ENCODE results near the gene PRKN. TPM values are rescaled to one million over a fixed set of nuclear protein-coding genes. Genes with fewer than 3 reads are reported as not detected.

PRKN gene
- total RNA-seq, 1 experiment from 2014 or later: 0.46 TPM

GRCh38 chr6:162581988-162582780 is 145.4 kb downstream of the PRKN start:
- no peak for TF ChIP-seq CTCF (IDR thresholded peaks at IDR 0.05)
- TF ChIP-seq SIN3A (IDR thresholded peaks at IDR 0.05; ENCODE audit: borderline replicate concordance, insufficient read depth, low read depth, low read length): no peak
- no peak for TF ChIP-seq POLR2AphosphoS5 (IDR thresholded peaks at IDR 0.05; ENCODE audit: low read depth, low read length)
- no peak for TF ChIP-seq TCF7L2 (IDR thresholded peaks at IDR 0.05; ENCODE audit: low read depth, low read length)
- TF ChIP-seq REST (IDR thresholded peaks at IDR 0.05; ENCODE audit: insufficient read depth in 1 of 2, low read depth in 2 of 2, low read length in 1 of 2): no peak
- H3K9me3 ChIP-seq (ENCODE audit: control insufficient read depth, insufficient read depth, low read depth, low read length): no peaks in the 10 kb centered on the region
- no peak for DNase-seq (ENCODE audit: low read depth, low spot score)
- CTCF ChIA-PET: no interaction called here
- ATAC-seq: no peak
- no TSS peak for BruUV-seq (replicated peaks)
- no peaks in the 10 kb centered on the region for H3K27me3 ChIP-seq (ENCODE audit: control insufficient read depth, insufficient read depth, low read length)
- in situ Hi-C loops (cut with HindIII; ENCODE audit: low pct_unique_long_range_greater_than_20kb, low sequenced_read_pairs) (no loop called here), intact Hi-C loops (cut with micrococcal nuclease; ENCODE audit: unreplicated experiment) (no loop called here)
- H3K4me1 ChIP-seq (ENCODE audit: control insufficient read depth, insufficient read depth, low read length): no peaks in the 10 kb centered on the region
- no peaks in the 10 kb centered on the region for H3K36me3 ChIP-seq (ENCODE audit: control insufficient read depth, insufficient read depth, low read length)
- H3K27ac ChIP-seq (ENCODE audit: low read length): no peak overlapping the region
- H3K4me3 ChIP-seq (ENCODE audit: low read depth in 2 of 2, low read length in 2 of 2): no peak overlapping the region
- POLR2A ChIA-PET: no interaction called here

- no TSS peak for BruUV-seq (replicated peaks)
- H3K27me3 ChIP-seq (ENCODE audit: control insufficient read depth, insufficient read depth, low read length): no peaks in the 10 kb centered on the region
- DNase-seq (ENCODE audit: low read depth, low spot score) (no peak), ATAC-seq (no peak)
- POLR2A ChIA-PET: no interaction called here
- H3K4me3 ChIP-seq (ENCODE audit: low read depth in 2 of 2, low read length in 2 of 2): no peak overlapping the region
- CTCF ChIA-PET: no interaction called here
- no peak overlapping the region for H3K27ac ChIP-seq (ENCODE audit: low read length)
- no peaks in the 10 kb centered on the region for H3K36me3 ChIP-seq (ENCODE audit: control insufficient read depth, insufficient read depth, low read length)
- intact Hi-C loops (cut with micrococcal nuclease; ENCODE audit: unreplicated experiment): no loop called here
- in situ Hi-C loops (cut with HindIII; ENCODE audit: low pct_unique_long_range_greater_than_20kb, low sequenced_read_pairs): no loop called here
- no peaks in the 10 kb centered on the region for H3K9me3 ChIP-seq (ENCODE audit: control insufficient read depth, insufficient read depth, low read depth, low read length)
- no peaks in the 10 kb centered on the region for H3K4me1 ChIP-seq (ENCODE audit: control insufficient read depth, insufficient read depth, low read length)
- TF ChIP-seq POLR2AphosphoS5 (IDR thresholded peaks at IDR 0.05; ENCODE audit: low read depth, low read length): no peak
- no peak for TF ChIP-seq CTCF (IDR thresholded peaks at IDR 0.05)
- no peak for TF ChIP-seq SIN3A (IDR thresholded peaks at IDR 0.05; ENCODE audit: borderline replicate concordance, insufficient read depth, low read depth, low read length)
- no peak for TF ChIP-seq TCF7L2 (IDR thresholded peaks at IDR 0.05; ENCODE audit: low read depth, low read length)
- TF ChIP-seq REST (IDR thresholded peaks at IDR 0.05; ENCODE audit: insufficient read depth in 1 of 2, low read depth in 2 of 2, low read length in 1 of 2): no peak
Measured at GRCh38 chr6:162580619-162581018, 146.9 kb downstream of the PRKN start.
